NCI-H510A (cell line): ENCODE data around the gene SEMA5A.

Experiments used
- DNase-seq: peaks from one replicate; lab custom pipeline; 2025; lab: John Stamatoyannopoulos, UW

SEMA5A gene

DNA sequence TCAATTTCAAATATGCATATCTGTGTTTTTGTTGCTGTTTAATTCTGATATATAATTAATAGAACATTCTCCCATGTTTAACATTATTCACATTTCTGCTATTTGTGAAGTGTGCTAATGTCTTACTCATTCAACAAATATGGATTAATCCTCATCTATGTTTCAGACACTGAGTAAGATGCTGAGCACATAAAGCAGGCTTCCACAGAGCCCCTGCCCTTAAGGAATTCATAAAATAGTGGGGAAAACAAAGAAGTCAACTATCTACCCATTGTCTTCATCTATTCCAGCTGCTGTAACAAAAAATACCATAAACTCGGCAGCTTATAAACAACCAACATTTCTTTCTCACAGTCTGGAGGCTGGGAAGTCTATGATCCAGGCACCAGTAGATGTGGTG is 333.3 kb downstream of the SEMA5A start:
- DNase-seq: no peak

GRCh38 chr5:9209846-9210492 is 335.9 kb downstream of the SEMA5A start:
- no peak for DNase-seq

GRCh38 chr5:9207817-9208418 is 338.0 kb downstream of the SEMA5A start:
- DNase-seq: no peak

GRCh38 chr5:9202636-9203035 is 343.2 kb downstream of the SEMA5A start:
- DNase-seq: no peak

DNA sequence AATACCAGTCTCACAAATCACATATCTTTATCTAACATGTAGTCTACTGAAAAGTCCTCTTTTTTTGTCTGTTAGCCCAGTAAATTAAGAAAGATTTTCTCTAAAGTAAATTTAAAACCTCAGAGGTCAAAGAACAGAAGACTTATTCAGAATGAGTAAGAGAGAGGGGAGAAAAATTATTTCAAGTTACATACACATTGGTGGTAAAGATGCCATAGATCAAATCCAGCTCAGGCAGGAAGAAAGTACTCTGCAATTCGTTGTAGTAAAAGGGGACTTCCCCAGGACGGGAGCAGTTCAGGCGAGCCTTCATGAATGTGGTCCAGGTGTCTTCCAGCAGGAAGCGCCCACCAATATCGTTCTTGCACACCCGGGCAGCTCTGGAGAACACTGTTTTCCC is 344.1 kb downstream of the SEMA5A start:
- no peak for DNase-seq

- no peak for DNase-seq
Measured at GRCh38 chr5:9201011-9201410, 344.9 kb downstream of the SEMA5A start.

GRCh38 chr5:9198394-9198793 is 347.5 kb downstream of the SEMA5A start:
- no peak for DNase-seq

DNA sequence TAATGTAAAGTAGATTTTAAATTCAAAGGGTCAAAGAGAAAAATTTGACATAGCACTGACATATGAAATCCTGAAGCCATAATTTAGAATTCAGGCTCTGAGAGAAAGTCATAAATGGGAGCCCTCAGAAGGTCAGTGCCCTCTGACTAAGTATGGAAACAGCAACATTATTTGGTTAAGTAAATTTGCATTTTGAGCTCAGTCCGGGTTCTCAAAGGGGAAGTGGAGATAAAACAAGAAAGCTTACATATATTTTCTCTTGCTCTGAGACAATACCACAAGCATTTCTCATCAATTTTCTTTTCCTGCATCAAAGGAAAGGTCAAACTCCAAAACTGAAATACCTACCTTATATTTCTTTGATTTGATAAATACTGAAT is 348.0 kb downstream of the SEMA5A start:
- DNase-seq: no peak

- DNase-seq: no peak
Measured at GRCh38 chr5:9196403-9197227, 349.3 kb downstream of the SEMA5A start.

GRCh38 chr5:9194509-9194908 is 351.4 kb downstream of the SEMA5A start:
- DNase-seq: no peak

DNA sequence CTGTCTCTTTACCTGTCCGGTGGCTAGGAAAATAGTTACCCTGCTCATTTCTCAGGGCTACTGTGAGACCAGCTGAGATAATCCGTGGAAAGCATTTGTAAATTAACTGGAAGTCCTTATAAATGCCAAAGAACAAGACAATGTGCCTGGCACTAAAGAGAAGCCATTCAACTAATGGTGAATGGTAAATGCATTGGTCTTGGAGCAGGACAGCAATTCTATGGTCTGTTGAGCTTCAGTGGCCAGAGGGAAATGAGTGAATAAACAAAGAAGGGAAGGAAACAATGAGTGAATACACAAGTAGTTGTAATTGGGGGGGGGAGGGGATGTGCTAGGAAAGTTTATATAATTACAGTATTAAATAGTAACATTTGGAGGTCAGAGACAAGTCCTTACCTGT is 353.6 kb downstream of the SEMA5A start:
- DNase-seq: no peak

- DNase-seq: no peak
Measured at GRCh38 chr5:9189681-9190080, 356.2 kb downstream of the SEMA5A start.

DNA sequence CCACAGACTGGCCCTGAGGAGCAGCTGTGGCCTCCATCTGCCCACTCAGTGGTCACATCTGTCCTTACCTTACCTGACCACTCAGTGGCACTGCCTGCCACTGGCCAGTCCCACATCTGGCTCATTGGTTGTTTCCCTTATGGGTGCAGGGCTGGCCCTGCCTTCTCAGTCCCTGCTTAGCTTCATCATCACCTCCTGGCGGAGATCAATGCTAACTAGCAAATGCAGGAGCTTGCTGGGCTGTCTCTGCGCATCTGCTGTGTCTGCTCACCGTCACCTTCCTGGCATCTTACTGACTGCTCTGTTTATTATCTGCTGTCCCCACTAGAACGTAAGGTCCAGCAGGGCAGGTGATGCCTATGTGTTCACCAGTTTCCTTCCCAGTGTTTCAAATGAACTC is 356.9 kb downstream of the SEMA5A start:
- DNase-seq: no peak

GRCh38 chr5:9188131-9188530 is 357.7 kb downstream of the SEMA5A start:
- DNase-seq: no peak

DNA sequence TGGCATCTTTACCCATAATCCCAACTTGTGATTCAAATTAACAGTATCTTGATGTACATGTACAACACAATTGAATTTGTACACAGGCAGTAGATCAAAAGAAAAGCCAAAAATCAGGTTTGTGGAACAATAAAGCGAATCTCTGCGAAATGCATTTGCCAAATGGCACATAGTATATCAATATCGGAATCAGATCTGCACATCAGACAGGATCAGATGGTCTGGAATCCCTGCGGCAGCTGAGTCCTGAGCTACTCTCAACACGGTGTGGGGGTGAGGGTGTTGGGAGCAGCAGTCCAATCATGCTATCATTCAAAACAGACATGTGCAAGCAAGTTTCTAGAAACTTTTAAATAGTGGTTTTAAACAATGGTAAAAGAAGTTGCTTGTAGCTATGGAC is 358.3 kb downstream of the SEMA5A start:
- DNase-seq: no peak

GRCh38 chr5:9186069-9186468 is 359.8 kb downstream of the SEMA5A start:
- no peak for DNase-seq

GRCh38 chr5:9183992-9184391 is 361.9 kb downstream of the SEMA5A start:
- DNase-seq: no peak

- DNase-seq: no peak
Measured at GRCh38 chr5:9182899-9183695, 362.8 kb downstream of the SEMA5A start.

DNA sequence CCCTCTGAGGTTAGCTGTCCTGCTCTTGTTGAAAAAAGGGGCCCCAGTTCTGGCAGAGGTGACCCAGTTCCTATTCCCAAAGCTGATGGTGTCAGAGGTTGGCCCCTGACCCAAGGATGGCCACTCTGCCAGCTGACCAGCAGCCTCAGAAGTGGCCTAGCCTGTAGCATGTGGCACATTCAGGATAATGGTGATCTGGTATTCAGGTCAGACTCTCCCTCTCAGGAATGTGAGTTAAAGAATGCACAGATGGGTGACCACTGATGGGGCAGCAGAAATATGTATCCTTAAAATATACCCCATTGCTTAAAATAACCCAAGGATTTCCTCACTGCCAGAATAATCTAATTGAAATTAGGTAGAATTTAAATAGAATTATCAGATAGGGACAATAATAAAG is 369.2 kb downstream of the SEMA5A start:
- no peak for DNase-seq

DNA sequence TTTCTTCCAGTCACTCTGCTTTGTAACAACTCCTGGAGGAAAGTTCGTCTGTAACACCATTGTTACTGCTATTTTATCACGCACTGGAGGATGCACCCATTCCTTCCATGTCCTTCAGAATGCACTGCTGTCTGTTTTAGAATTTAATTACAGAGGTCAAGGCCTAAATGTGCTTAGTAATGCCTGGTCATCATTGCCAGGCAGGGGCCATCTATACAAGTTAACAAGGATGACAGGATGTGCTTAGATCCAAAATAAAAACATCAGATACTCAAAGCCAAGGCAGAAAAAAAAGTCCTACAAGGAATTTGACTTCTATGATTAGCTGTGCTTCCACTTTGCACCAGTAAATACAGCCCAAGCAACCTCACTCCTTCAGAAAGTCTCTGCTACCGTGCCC is 371.4 kb downstream of the SEMA5A start:
- no peak for DNase-seq

DNA sequence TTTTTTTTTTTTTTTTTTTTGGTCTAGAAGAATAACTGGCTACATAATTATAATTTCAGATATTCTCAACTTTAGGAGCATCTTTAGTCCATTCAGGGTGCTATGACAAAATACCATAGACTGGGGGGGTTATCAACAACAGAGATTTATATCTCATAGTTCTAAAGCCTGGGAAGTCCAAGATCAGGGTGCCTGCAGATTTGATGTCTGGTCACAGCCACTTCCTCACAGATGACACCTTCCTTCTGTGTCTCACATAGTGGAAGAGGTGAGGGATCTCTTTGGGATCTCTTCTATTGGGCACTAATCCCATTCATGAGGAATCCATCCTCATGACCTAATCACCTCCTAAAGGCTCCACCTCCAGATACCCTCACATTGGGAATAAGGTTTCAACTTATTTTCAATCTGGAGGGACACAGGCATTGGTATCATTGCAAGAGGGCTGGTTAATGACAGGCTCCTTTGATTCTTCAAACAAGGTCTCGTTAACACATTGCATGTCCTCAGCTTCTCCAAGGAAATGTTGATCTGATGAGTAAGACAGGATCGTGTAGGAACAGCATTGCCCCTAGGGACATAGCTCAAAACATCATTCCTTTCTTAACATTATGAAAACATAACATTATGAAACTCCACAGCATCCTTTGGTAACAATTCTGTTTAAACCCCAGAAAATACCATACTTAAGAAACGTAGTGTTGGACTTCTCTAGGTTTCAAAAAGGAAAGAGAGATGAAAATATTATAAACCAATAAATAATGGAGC is 372.4 kb downstream of the SEMA5A start:
- DNase-seq: no peak

DNA sequence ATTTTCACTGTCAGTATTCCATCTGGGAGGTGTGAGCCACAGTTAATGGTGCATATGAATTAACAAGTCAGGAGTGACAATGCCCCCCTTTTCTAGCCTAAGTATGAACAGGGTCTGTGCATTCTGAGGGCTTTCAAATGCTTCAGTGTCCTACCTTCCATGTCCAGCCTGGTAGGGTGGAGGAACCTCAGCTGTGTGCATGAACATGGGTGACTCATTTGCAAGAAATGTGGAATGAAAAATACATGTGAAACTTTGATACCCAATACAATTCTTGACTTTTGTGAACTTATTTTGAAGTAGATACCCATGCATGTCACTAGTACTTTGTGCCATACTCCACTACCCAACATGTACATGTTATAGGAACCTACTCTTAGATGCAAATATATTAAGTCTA is 375.8 kb downstream of the SEMA5A start:
- no peak for DNase-seq
